HCT116 (cell line): ENCODE results near the gene LRRC51. TPM values are rescaled to one million over a fixed set of nuclear protein-coding genes. Genes with fewer than 3 reads are reported as not detected.

Experiments used
- ATAC-seq: fragments of 200-7000 bp; cut with Tn5 transposase; 2 replicates; pipeline ENCODE4 v1.9.1; 2020; ENCODE audit warnings: mild to moderate bottlenecking, moderate library complexity
- BruUV-seq: library from RNA; stranded (reverse); fragments of 400-500 nt; replicated peaks from 2 replicates; lab custom pipeline; 2021; lab: Mats Ljungman, UMichigan
- CTCF ChIA-PET: fragments of 300-600 bp; sonication (Branson Sonifier 250); formaldehyde crosslinking; loops from one replicate; lab custom pipeline; 2021; ENCODE audit warnings: antibody characterized with exemption; lab: Charles Lee
- POLR2A ChIA-PET: fragments of 300-600, 350-600 bp; sonication (Branson Sonifier 250); formaldehyde crosslinking; loops from one replicate; lab custom pipeline; 2021; ENCODE audit warnings: antibody characterized with exemption; lab: Charles Lee
- RAD21 ChIA-PET, 2 experiments: fragments of 300-600 bp; sonication (Branson Sonifier 250); formaldehyde crosslinking; loops; one replicate each; lab custom pipeline; 2023; ENCODE audit warnings: low total read pairs in 2 of 2; ENCODE audit not compliant: uncharacterized antibody in 2 of 2, unreplicated experiment in 2 of 2, low non-redundant PET in 1 of 2; lab: Charles Lee
- DNase-seq: peaks from one replicate; pipeline ENCODE4 v3.0.0-alpha.2; 2010; ENCODE audit warnings: low read depth, low spot score
- H2AFZ ChIP-seq: fragments of 200-600 bp; shearing (Covaris generic), sonication (generic); 2 replicates; pipeline ENCODE4 v1.6.1; 2017; ENCODE audit warnings: low read depth, mixed run types, mixed read lengths, antibody characterized with exemption, low read length; ENCODE audit not compliant: poor library complexity, severe bottlenecking
- H3K27ac ChIP-seq: 2 replicates; pipeline ENCODE4 v1.5.1; 2012; ENCODE audit warnings: low read depth, low read length
- H3K27me3 ChIP-seq: fragments of 200-600 bp; sonication (generic); 2 replicates; pipeline ENCODE4 v1.6.1; 2016; ENCODE audit warnings: mixed run types, low read length, mixed read lengths; ENCODE audit not compliant: insufficient read depth
- H3K36me3 ChIP-seq, 2 experiments: fragments of 200-500 bp in 1 of 2; fragments of 200-600 bp in 1 of 2; sonication (Bioruptor generic) in 1 of 2; sonication (generic) in 1 of 2; 2 replicates each; pipeline versions ENCODE4 v1.5.1 to v1.6.1; 2014 to 2016; ENCODE audit warnings: low read length in 2 of 2, inconsistent platforms in 1 of 2, mixed read lengths in 1 of 2, mixed run types in 1 of 2; ENCODE audit not compliant: insufficient read depth in 2 of 2, control insufficient read depth in 1 of 2
- H3K4me1 ChIP-seq, 2 experiments: fragments of 200-600 bp in 1 of 2; sonication (generic) in 1 of 2; 2 replicates each; pipeline versions ENCODE4 v1.5.1 to v1.6.1; 2012 to 2017; ENCODE audit warnings: low read length in 2 of 2, inconsistent platforms in 1 of 2, mild to moderate bottlenecking in 1 of 2, mixed read lengths in 1 of 2, mixed run types in 1 of 2, moderate library complexity in 1 of 2; ENCODE audit not compliant: insufficient read depth in 2 of 2, control insufficient read depth in 1 of 2
- H3K4me2 ChIP-seq: fragments of 200-600 bp; sonication (generic); 2 replicates; pipeline ENCODE4 v1.6.1; 2017; ENCODE audit warnings: mixed run types, low read length, mixed read lengths
- H3K4me3 ChIP-seq, 2 experiments: fragments of 200-600 bp in 1 of 2; sonication (generic) in 1 of 2; replicated peaks in 1 of 2; 2 replicates each; pipeline ENCODE4 v1.5.1; 2011 to 2016; ENCODE audit warnings: low read length in 2 of 2, control low read depth in 1 of 2, low read depth in 1 of 2, mild to moderate bottlenecking in 1 of 2, mixed read lengths in 1 of 2, mixed run types in 1 of 2
- H3K79me2 ChIP-seq: fragments of 200-600 bp; sonication (generic); 2 replicates; pipeline ENCODE4 v1.6.1; 2017; ENCODE audit warnings: mild to moderate bottlenecking, mixed run types, low read length, moderate library complexity, mixed read lengths; ENCODE audit not compliant: insufficient read depth
- H3K9ac ChIP-seq: fragments of 200-600 bp; sonication (generic); 2 replicates; pipeline ENCODE4 v1.6.1; 2016; ENCODE audit warnings: low read length, mixed read lengths
- H3K9me2 ChIP-seq: fragments of 200-600 bp; sonication (generic), shearing (Covaris generic); 2 replicates; pipeline ENCODE4 v1.6.1; 2017; ENCODE audit warnings: mixed run types, mild to moderate bottlenecking, moderate library complexity; ENCODE audit not compliant: insufficient read depth
- H3K9me3 ChIP-seq, 2 experiments: fragments of 200-500 bp in 1 of 2; fragments of 200-600 bp in 1 of 2; sonication (Bioruptor generic) in 1 of 2; sonication (generic) in 1 of 2; 2 replicates each; pipeline ENCODE4 v1.6.1; 2014 to 2017; ENCODE audit warnings: low read length in 2 of 2, mixed read lengths in 2 of 2, inconsistent platforms in 1 of 2, low read depth in 1 of 2, mild to moderate bottlenecking in 1 of 2, mixed run types in 1 of 2, moderate library complexity in 1 of 2; ENCODE audit not compliant: control insufficient read depth in 1 of 2, insufficient read depth in 1 of 2
- H4K20me1 ChIP-seq: fragments of 200-600 bp; sonication (generic), shearing (Covaris generic); 2 replicates; pipeline ENCODE4 v1.6.1; 2017; ENCODE audit warnings: mixed run types, mild to moderate bottlenecking, moderate library complexity; ENCODE audit not compliant: insufficient read depth
- ATF3 ChIP-seq: IDR thresholded peaks from 2 replicates; pipeline ENCODE4 v1.6.1; 2012
- CBX3 ChIP-seq: IDR thresholded peaks from 2 replicates; pipeline ENCODE4 v1.6.1; 2012; ENCODE audit warnings: low read depth
- CTCF ChIP-seq, 3 experiments: fragments of 200-600 bp in 1 of 3; sonication (generic) in 1 of 3; IDR thresholded peaks in 2 of 3; conservative IDR thresholded peaks in 1 of 3; 2 replicates each; pipeline ENCODE4 v1.5.1; 2012 to 2017; ENCODE audit warnings: low read depth in 2 of 3, low read length in 2 of 3, antibody characterized with exemption in 1 of 3, borderline replicate concordance in 1 of 3, control low read depth in 1 of 3, mild to moderate bottlenecking in 1 of 3, mixed read lengths in 1 of 3, mixed run types in 1 of 3, moderate library complexity in 1 of 3; ENCODE audit not compliant: insufficient read depth in 1 of 3
- ELF1 ChIP-seq: IDR thresholded peaks from 2 replicates; pipeline ENCODE4 v1.6.1; 2012; ENCODE audit warnings: low read depth, borderline replicate concordance
- JUND ChIP-seq: IDR thresholded peaks from 2 replicates; pipeline ENCODE4 v1.6.1; 2012
- POLR2A ChIP-seq: IDR thresholded peaks from 2 replicates; pipeline ENCODE4 v1.7.0; 2011; ENCODE audit warnings: borderline replicate concordance; ENCODE audit not compliant: insufficient read depth, insufficient read length; ENCODE audit errors: extremely low read depth
- RAD21 ChIP-seq: IDR thresholded peaks from 2 replicates; pipeline ENCODE4 v1.6.1; 2012; ENCODE audit warnings: low read depth, mild to moderate bottlenecking
- SRF ChIP-seq: IDR thresholded peaks from 2 replicates; pipeline ENCODE4 v1.6.1; 2012; ENCODE audit warnings: low read depth
- TCF7L2 ChIP-seq: IDR thresholded peaks from 2 replicates; pipeline ENCODE4 v1.7.0; 2011; ENCODE audit warnings: borderline replicate concordance, inconsistent platforms; ENCODE audit not compliant: insufficient read depth, insufficient read length; ENCODE audit errors: extremely low read depth
- YY1 ChIP-seq: IDR thresholded peaks from 2 replicates; pipeline ENCODE4 v1.6.1; 2011; ENCODE audit warnings: low read length, low read depth, moderate library complexity, mild to moderate bottlenecking; ENCODE audit not compliant: insufficient replicate concordance; ENCODE audit errors: extremely low read depth
- ZBTB33 ChIP-seq: IDR thresholded peaks from 2 replicates; pipeline ENCODE4 v1.6.1; 2011; ENCODE audit warnings: mild to moderate bottlenecking, low read length, moderate library complexity; ENCODE audit not compliant: insufficient replicate concordance; ENCODE audit errors: extremely low read depth
- intact Hi-C: fragments of 100-400 bp; cut with micrococcal nuclease; formaldehyde crosslinking; loops from 2 replicates; pipeline ENCODE4 v1.10.0; 2022
- total RNA-seq: library from RNA; stranded (reverse); gene quantifications from one replicate; pipeline ENCODE4 v1.2.1, GENCODE V29; 2021; ENCODE audit not compliant: unreplicated experiment

LRRC51 gene
- total RNA-seq, 1 experiment from 2014 or later = 10.8 TPM

GRCh38 chr11:72091292-72091691, 10.6 kb downstream of the LRRC51 start:
- H3K27ac ChIP-seq = no peak overlapping the region
- H3K27me3 ChIP-seq = no peaks in the 10 kb centered on the region
- peaks cover 0 to 5% of the 10 kb centered on the region in 2 experiments; a peak in 3 of 4 replicates for H3K36me3 ChIP-seq
- H2AFZ ChIP-seq = no peak overlapping the region
- RAD21 ChIA-PET = interaction anchor here (0.8 to 2.6 kb wide), 3 partner anchors 65 to 66 kb away, joined by 3 to 19 read pairs (median 6); no protein-coding TSS in a partner anchor
- H3K4me1 ChIP-seq = peaks cover 0 to 5% of the 10 kb centered on the region in 2 experiments; a peak in 1 of 4 replicates
- no peaks in the 10 kb centered on the region for H4K20me1 ChIP-seq
- H3K9me2 ChIP-seq = no peaks in the 10 kb centered on the region
- TF ChIP-seq ATF3 (no peak), SRF (no peak), CTCF (IDR thresholded peaks at IDR 0.05 in 2 of 3, conservative IDR thresholded peaks at IDR 0.05 in 1 of 3; ENCODE audit: borderline replicate concordance in 1 of 3, insufficient read depth in 1 of 3, low read depth in 2 of 3, low read length in 2 of 3) (peak; percentile 83 to 97 (median 88)), RAD21 (peak; percentile 89)
- H3K4me2 ChIP-seq = no peak overlapping the region
- no peak for DNase-seq
- POLR2A ChIA-PET = no interaction called here
- peak; percentile 97 for ATAC-seq
- H3K9ac ChIP-seq = no peak overlapping the region
- no TSS peak for BruUV-seq
- intact Hi-C loops = loop anchor here (1.0 kb wide), 1 partner anchor 66 kb away; no protein-coding TSS in a partner anchor
- CTCF ChIA-PET = interaction anchor here (0.6 to 2.7 kb wide), 8 partner anchors 8 to 340 kb away, joined by 3 to 67 read pairs (median 4); no protein-coding TSS in a partner anchor
- no peaks in the 10 kb centered on the region for H3K79me2 ChIP-seq
- H3K4me3 ChIP-seq = no peak overlapping the region
- H3K9me3 ChIP-seq = no peaks in the 10 kb centered on the region

GRCh38 chr11:72098741-72099140, 18.1 kb downstream of the LRRC51 start:
- Histone ChIP-seq H3K36me3 (peaks cover 18% of the 10 kb centered on the region in 2 experiments; a peak in 3 of 4 replicates), H3K4me1 (peaks cover 9 to 14% of the 10 kb centered on the region in 2 experiments; a peak in 3 of 4 replicates), H3K4me2 (no peak overlapping the region), H3K79me2 (peaks cover 36% of the 10 kb centered on the region), H3K4me3 (no peak overlapping the region), H3K9me3 (no peaks in the 10 kb centered on the region), H3K9ac (no peak overlapping the region), H4K20me1 (no peaks in the 10 kb centered on the region), H3K9me2 (no peaks in the 10 kb centered on the region), H3K27ac (no peak overlapping the region), H2AFZ (no peak overlapping the region), H3K27me3 (no peaks in the 10 kb centered on the region)
- POLR2A ChIA-PET = interaction anchor here (0.6 kb wide), 1 partner anchor 187 kb away, joined by 3 read pairs; no protein-coding TSS in a partner anchor
- CTCF ChIA-PET = interaction anchor here (1.2 to 2.5 kb wide), 2 partner anchors 8 to 74 kb away, joined by 4 to 10 read pairs; no protein-coding TSS in a partner anchor
- RAD21 ChIA-PET = no interaction called here
- ATAC-seq (no peak), DNase-seq (no peak)
- no TSS peak for BruUV-seq
- intact Hi-C loops = no loop called here
- TF ChIP-seq SRF (no peak), JUND (no peak), TCF7L2 (no peak), YY1 (no peak), CTCF (IDR thresholded peaks at IDR 0.05 in 2 of 3, conservative IDR thresholded peaks at IDR 0.05 in 1 of 3; ENCODE audit: borderline replicate concordance in 1 of 3, insufficient read depth in 1 of 3, low read depth in 2 of 3, low read length in 2 of 3) (no peak), POLR2A (no peak), CBX3 (no peak), ELF1 (no peak), ZBTB33 (no peak)
